Fibroblast of skin of abdomen (primary cell): ENCODE results near the gene RERE.

Experiments used
- DNase-seq: peaks from one replicate; pipeline ENCODE4 v3.0.0-alpha.2; 2013

The RERE gene

DNA sequence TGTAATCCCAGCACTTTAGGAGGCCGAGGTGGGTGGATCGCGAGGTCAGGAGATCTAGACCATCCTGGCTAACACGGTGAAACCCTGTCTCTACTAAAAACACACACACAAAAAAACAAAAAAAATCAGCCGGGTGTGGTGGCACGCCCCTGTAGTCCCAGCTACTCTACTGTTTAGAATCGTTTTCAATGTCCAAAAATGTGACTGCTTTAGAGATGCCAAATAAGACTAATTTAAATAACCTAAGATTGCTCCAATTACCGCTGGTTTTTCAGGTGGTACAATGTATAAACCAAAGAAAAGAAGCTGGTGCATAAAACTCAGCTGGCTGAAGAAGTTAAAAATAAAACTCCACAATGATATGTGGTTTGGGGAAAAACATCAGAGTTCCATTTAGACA lies 132.0 kb downstream of the RERE start:
- no peak for DNase-seq

- no peak for DNase-seq
Measured at GRCh38 chr1:8684590-8684989, 132.8 kb downstream of the RERE start.

- DNase-seq: no peak
Measured at GRCh38 chr1:8682573-8682972, 134.9 kb downstream of the RERE start.

DNA sequence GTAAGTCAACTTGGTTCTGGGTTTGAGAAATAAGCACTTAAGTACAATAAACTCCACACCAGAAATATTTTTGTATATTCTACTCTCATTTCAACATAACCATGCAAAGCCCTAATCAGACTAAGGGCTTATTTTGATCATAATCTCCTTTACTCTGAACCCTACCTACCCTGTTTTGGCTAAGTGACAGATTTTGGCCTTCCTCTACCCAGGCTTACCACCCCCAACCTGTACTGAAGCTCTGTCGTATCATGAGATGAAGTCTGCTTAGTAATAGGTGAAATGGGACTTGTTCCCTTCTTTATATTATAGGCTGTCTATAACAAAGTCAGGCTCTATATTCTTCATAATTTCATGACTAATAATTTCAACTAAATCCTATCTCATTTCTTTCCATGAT lies 135.5 kb downstream of the RERE start:
- no peak for DNase-seq

DNA sequence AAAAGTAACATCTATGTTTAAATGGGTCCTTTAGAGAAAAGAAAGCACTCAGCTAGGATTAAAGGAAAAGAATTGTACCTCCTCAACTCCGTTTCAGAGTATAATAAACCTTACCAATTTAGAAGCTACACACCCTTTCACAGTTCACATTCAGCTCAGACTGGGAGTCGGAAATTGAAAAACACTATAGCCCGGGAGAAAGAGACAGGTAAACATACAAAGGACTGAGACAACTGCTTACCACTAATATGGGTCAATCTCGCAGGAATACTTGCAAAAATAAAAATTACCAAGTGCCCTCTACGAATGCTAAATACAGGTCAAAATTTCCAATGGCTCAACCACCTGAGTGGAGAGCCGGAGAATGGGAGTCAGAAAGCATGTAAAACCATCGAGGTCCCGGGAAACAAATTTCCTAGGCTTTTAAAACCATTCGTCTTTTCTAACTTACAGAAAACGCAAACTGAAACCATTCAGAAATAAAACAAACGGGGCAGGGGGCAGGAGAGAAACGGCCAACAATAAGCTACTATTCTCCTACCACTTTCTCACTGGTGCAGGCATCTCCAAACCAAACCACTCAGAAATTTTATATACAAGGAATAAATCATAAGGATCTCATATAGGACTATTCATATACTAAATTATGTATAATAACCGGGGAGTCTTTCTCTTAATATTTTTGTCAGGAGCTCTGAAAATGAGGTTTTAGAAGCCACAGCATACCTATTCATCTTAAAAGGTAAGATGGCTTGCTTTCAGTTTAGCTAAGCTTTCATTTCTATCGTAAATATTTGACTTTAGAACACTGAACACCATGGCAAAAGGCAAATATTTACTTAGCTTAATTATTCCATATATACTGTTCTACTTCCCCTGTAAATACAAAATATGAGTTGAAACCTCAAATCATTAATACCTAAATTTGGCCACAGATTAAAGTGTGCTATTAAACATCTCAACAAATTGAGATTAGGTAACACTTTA lies 136.5 kb downstream of the RERE start:
- no peak for DNase-seq

DNA sequence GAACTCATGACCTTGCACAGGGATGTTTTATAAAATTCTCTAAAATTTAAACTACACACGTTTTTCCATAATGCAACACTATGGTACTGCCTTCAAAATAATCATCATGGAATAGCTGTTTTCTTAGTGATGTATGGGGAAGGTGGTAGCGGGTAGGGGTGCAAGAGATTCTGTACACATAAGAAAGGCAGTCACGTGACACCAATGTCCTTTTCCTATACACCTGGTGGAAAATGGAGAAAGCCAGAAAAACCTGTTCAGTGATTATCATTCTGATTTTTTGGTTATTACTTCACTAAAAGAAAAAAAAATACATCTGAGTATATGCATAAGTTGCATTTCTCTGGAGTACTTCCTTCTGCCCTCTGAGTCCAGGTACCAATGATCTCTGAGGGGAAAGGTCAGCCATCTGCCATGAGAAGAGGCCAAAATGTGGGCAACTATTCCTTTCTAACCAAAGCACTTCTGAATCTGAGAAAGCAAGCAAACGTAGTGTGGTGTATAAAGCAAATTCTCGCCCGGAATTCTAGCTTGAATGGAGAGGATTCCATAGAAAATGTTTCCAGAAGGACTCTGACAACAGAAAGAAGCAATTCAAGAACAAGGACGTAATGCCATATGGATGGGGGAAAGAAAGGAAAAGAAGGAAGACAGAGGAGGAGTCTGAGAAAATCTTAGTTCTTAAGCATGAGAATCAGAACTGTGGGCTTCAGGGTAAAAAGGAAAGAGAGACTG lies 137.3 kb downstream of the RERE start:
- no peak for DNase-seq

DNA sequence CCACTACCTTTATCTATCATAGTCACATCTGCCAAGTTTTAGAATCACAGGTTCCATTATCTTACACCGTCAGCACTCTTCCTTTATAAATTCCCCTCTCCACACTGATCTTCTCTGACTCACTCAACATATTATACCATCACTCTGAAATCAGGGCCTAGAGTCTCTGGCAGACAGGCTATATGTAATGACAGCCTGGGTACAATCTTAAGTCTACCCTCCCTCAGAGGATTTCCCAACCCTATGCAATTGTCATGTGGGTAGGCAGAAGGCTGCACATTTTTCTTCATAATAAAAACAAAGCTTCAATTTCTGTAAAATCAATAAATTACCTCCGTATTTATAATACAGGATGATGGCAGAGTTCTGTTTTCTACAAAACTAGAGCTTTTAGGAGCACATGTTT lies 138.0 kb downstream of the RERE start:
- peak; percentile 57 for DNase-seq

DNA sequence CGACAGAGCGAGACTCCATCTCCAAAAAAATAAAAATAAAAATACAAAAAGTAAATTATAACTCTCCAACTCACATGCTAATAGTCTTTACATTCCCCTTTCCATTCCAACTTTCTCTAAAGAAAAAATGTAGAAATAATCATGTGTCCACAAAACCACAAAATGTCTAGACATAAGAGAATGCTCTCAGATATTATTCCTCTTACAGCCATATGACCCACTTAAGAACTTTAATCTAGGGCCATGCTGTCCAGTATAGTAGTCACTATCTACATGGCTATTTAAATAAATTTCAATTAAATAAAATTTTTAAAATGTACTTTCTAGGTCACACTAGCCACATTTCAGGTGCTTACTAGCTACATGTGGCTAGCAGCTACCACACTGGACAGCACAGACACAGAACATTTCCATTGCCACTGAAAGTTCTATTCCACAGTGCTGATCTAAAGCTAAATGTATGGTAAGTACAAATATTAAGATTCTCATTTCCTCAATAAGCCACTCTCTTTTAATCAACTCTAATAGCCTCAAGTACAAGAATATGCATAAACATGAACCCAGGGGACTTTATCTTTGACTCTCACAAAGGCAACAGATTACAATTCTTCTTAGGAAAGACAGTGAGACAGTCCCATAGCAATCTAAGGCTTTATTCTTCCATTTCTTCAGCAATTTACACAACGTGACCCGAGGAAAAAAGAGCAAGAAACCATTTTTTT lies 138.6 kb downstream of the RERE start:
- peak; percentile 63 for DNase-seq

GRCh38 chr1:8677782-8678181 lies 139.7 kb downstream of the RERE start:
- DNase-seq: no peak

DNA sequence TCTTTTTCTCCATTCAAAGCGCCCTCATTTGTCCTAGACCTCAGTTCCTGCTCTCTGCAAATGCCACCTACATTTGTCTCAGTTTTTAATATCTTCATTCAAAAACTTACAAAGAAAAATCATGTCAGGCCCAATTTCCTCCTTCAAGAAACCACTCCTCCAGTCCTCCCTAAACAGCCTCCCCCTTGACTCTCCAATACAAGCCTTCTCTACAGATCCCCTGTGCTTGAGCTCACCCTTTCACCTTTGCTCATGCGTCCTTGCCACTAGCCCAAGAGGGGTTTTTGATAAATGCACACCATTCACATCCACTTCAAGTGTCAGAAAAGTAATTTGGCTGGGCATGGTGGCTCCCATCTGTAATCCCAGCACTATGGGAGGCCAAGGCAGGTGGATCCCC lies 140.6 kb downstream of the RERE start:
- DNase-seq: no peak

GRCh38 chr1:8676072-8676471 lies 141.4 kb downstream of the RERE start:
- no peak for DNase-seq

GRCh38 chr1:8674912-8675311 lies 142.5 kb downstream of the RERE start:
- DNase-seq: peak; percentile 67

DNA sequence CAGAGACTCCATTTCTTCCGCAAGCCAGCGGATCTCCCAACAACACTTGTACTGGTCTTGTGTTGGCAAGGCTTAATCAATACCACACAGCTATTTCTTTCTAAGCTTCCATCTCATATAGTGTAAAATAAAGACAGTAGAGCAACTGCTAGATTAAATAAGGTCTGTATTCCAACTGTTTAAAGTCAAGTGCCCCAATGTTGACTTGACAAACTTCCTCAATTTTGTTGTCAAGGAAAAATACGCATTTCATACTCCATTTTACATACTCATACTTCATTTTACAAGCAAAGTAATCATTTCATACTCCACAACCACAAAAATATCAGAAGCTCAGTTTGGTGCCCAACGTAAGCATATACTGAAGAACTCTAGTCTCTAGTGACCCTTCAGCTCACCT lies 143.0 kb downstream of the RERE start:
- no peak for DNase-seq

DNA sequence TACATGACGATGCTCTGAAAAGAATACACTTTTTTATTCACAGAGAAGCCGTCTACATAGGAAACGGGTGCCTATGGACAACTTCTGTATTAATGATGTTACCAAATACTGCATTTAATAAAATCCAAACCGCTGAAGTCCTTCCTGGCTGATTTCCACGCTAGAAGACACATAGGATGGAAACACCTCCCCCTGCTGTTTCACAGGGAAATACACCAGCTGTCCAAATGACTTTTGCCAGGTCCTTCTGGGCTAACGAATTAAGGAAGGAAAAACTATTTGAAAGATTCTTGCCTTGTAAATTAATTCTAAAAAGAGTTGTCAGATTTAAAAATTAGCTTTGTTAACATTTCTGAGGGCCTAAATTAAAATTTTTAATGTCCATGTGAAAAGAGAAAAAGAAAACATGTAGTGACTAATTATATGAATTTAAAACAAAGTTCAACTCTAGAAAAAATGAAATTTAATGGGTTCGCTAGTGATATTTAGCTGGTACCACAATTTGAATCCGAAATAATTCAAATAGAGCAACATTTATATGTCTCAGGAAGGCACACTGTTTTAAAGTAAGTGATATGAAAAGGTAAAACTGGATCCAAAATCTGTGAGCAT lies 146.0 kb downstream of the RERE start:
- peak; percentile 73 for DNase-seq

GRCh38 chr1:8670371-8670818 lies 147.0 kb downstream of the RERE start:
- peak; percentile 28 for DNase-seq

DNA sequence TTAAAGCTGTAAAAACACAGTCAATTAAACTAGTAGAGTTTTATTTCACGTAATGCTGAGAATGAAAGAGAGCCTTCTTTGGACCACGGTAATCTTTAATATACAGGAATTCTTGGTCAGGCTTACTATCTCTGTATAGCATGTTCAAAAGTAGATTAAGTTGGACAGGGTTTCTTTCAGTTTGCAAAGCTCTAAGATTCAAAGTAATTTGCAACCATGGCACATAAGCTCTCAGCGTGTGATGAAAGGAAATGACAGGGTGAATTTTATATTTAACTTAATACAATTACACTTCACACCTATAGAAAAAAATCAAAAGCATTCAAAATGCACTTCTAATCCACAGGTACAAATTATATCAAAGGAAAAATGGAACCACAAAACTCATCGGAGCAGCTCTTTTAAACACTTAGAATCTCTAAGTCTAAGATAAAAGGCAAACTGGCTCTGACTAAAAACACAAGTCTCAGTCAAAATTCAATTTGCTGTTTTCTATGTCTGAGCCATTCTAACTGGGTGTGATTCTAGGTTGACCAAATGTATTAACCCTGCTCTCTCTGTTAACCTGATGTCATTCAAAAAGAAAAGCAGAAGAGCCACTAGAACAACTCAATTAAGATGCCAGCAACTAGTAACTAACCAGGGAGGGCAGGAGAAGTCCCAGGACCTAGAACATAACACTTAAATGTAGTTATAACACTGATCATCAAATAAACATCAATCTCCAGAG lies 147.7 kb downstream of the RERE start:
- no peak for DNase-seq

- no peak for DNase-seq
Measured at GRCh38 chr1:8667869-8668594, 149.4 kb downstream of the RERE start.

DNA sequence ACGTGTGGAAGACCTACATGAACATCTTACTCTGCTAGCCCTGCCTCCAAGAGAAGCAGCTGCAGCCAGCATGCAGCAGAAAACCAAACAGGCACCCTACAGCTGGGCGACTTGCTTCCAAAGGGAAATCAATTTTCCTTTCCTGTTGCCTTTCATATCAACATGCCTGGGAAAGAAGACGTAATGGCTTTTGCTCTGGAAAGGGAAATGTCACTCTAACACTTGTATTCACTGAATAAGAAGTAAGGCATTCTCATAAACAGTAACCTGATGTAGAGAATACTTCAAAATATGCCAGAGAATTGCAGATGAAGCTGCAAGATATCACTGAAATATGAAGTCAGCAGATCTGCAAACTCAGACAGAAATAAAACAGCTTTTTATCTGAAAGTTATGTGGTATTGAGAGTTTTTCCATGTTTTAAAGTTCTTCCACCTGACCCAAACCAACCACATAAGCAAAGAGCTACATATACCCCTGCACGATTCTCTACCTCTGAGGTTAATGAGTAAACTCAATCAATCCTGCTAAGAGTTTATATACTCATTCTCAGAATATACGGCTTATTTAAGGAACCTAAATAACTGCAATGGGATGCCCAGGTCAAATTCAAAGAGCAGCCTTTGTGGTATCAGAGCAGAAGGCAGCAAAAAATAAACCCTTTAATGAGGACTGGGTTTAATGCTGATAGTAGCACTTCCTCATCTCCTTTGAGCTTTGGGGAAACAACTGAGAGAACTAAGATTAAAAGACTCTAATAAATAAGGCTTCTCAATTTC lies 150.9 kb downstream of the RERE start:
- DNase-seq: peak; percentile 36

GRCh38 chr1:8665833-8666232 lies 151.6 kb downstream of the RERE start:
- DNase-seq: no peak

- DNase-seq: no peak
Measured at GRCh38 chr1:8664887-8665286, 152.6 kb downstream of the RERE start.
